DND-41 (cell line): Measurements from ENCODE around the gene CTIF.

Experiments used
- ATAC-seq: fragments of 200-7000 bp; cut with Tn5 transposase; 3 replicates; pipeline ENCODE4 v1.9.1; 2021; ENCODE audit warnings: low read depth; ENCODE audit not compliant: insufficient read depth
- DNase-seq: peaks from one replicate; pipeline ENCODE4 v3.0.0-alpha.2; 2020
- H2AFZ ChIP-seq: 2 replicates; pipeline ENCODE4 v1.6.0; 2012; ENCODE audit warnings: low read depth, low read length
- H3K27ac ChIP-seq: 2 replicates; pipeline ENCODE4 v1.5.1; 2012; ENCODE audit warnings: low read length, inconsistent platforms
- H3K27me3 ChIP-seq: fragments of 200-600 bp; sonication (generic); 2 replicates; pipeline ENCODE4 v1.6.0; 2012; ENCODE audit warnings: low read length, mild to moderate bottlenecking, inconsistent platforms; ENCODE audit not compliant: insufficient read depth, poor library complexity
- H3K36me3 ChIP-seq: 2 replicates; pipeline ENCODE4 v1.5.1; 2012; ENCODE audit warnings: low read length, inconsistent platforms; ENCODE audit not compliant: insufficient read depth
- H3K4me1 ChIP-seq: 2 replicates; pipeline ENCODE4 v1.5.1; 2012; ENCODE audit warnings: mild to moderate bottlenecking, low read length; ENCODE audit not compliant: insufficient read depth
- H3K4me2 ChIP-seq: 2 replicates; pipeline ENCODE4 v1.6.0; 2012; ENCODE audit warnings: mild to moderate bottlenecking, moderate library complexity, low read length, inconsistent platforms; ENCODE audit not compliant: insufficient read depth
- H3K4me3 ChIP-seq, 2 experiments: fragments of 200-600 bp in 1 of 2; shearing (Covaris generic) in 1 of 2; 2 replicates each; pipeline ENCODE4 v1.5.1; 2012 to 2016; ENCODE audit warnings: inconsistent platforms in 2 of 2, low read length in 2 of 2, mild to moderate bottlenecking in 2 of 2, low read depth in 1 of 2, moderate library complexity in 1 of 2
- H3K79me2 ChIP-seq: 2 replicates; pipeline ENCODE4 v1.6.0; 2012; ENCODE audit warnings: low read length, inconsistent platforms; ENCODE audit not compliant: insufficient read depth
- H3K9ac ChIP-seq: 2 replicates; pipeline ENCODE4 v1.6.0; 2012; ENCODE audit warnings: low read depth, mild to moderate bottlenecking, inconsistent platforms, low read length, moderate library complexity
- H3K9me3 ChIP-seq: 2 replicates; pipeline ENCODE4 v1.5.1; 2012; ENCODE audit warnings: low read length, moderate library complexity, mild to moderate bottlenecking, inconsistent platforms; ENCODE audit not compliant: insufficient read depth, severe bottlenecking
- H4K20me1 ChIP-seq: 2 replicates; pipeline ENCODE4 v1.6.0; 2012; ENCODE audit warnings: low read length; ENCODE audit not compliant: insufficient read depth
- CTCF ChIP-seq: IDR thresholded peaks from 2 replicates; pipeline ENCODE4 v1.5.1; 2012; ENCODE audit warnings: borderline replicate concordance, low read length, moderate library complexity, mild to moderate bottlenecking; ENCODE audit not compliant: poor library complexity, severe bottlenecking; ENCODE audit errors: extremely low read depth
- EZH2 ChIP-seq: IDR thresholded peaks from 3 replicates; pipeline ENCODE4 v1.6.1; 2012; ENCODE audit warnings: borderline replicate concordance, low read depth, mild to moderate bottlenecking, moderate library complexity, low read length, inconsistent platforms; ENCODE audit not compliant: severe bottlenecking

Gene CTIF

GRCh38 chr18:48862678-48863270, 323.9 kb downstream of the CTIF start:
- ATAC-seq = no peak
- TF ChIP-seq CTCF = no peak
- no peaks in the 10 kb centered on the region for H3K9me3 ChIP-seq
- H3K4me3 ChIP-seq = no peak overlapping the region
- no peak overlapping the region for H3K9ac ChIP-seq
- no peak overlapping the region for H3K27ac ChIP-seq
- H3K4me1 ChIP-seq = no peaks in the 10 kb centered on the region
- no peaks in the 10 kb centered on the region for H3K79me2 ChIP-seq
- no peaks in the 10 kb centered on the region for H4K20me1 ChIP-seq
- no peak overlapping the region for H2AFZ ChIP-seq
- no peak overlapping the region for H3K4me2 ChIP-seq
- no peaks in the 10 kb centered on the region for H3K36me3 ChIP-seq
- no peak for DNase-seq
- H3K27me3 ChIP-seq = no peaks in the 10 kb centered on the region

- Histone ChIP-seq H3K27me3 (no peaks in the 10 kb centered on the region), H3K9me3 (no peaks in the 10 kb centered on the region), H3K9ac (no peak overlapping the region), H3K36me3 (no peaks in the 10 kb centered on the region), H3K27ac (no peak overlapping the region), H3K79me2 (no peaks in the 10 kb centered on the region), H3K4me3 (no peak overlapping the region), H4K20me1 (no peaks in the 10 kb centered on the region), H3K4me1 (no peaks in the 10 kb centered on the region), H3K4me2 (no peak overlapping the region), H2AFZ (no peak overlapping the region)
- no peak for DNase-seq
- no peak for ATAC-seq
- no peak for TF ChIP-seq EZH2
- TF ChIP-seq CTCF = no peak
These were observed 324.7 kb downstream of the CTIF start for GRCh38 chr18:48863432-48864065.

GRCh38 chr18:48864876-48865275, 326.0 kb downstream of the CTIF start:
- TF ChIP-seq CTCF = no peak
- TF ChIP-seq EZH2 = no peak
- H3K4me2 ChIP-seq = no peak overlapping the region
- no peak for DNase-seq

More at GRCh38 chr18:48864876-48865275, 326.0 kb downstream of the CTIF start:
- Histone ChIP-seq H3K27me3 (no peaks in the 10 kb centered on the region), H4K20me1 (no peaks in the 10 kb centered on the region), H3K27ac (no peak overlapping the region), H3K4me3 (no peak overlapping the region), H3K9me3 (no peaks in the 10 kb centered on the region), H3K36me3 (no peaks in the 10 kb centered on the region), H3K79me2 (no peaks in the 10 kb centered on the region), H3K4me1 (no peaks in the 10 kb centered on the region), H2AFZ (no peak overlapping the region), H3K9ac (no peak overlapping the region)
- no peak for ATAC-seq
